Fibroblast of lung (primary cell): ENCODE measurements around the gene TMPRSS13. TPM values are rescaled to one million over a fixed set of nuclear protein-coding genes. Genes with fewer than 3 reads are reported as not detected.

Source experiments
- DNase-seq, 2 donors: peaks; one replicate each; pipeline versions ENCODE4 v3.0.0 to v3.0.0-alpha.2; 2010; ENCODE audit warnings: low read depth in 2 of 2
- H2AFZ ChIP-seq: 2 replicates; pipeline ENCODE4 v1.5.1; 2012; ENCODE audit warnings: low read length, control low read depth, inconsistent platforms
- H3K27ac ChIP-seq: 2 replicates; pipeline ENCODE4 v1.5.1; 2011; ENCODE audit warnings: low read length, control low read depth; ENCODE audit not compliant: insufficient read depth
- H3K27me3 ChIP-seq: 2 replicates; pipeline ENCODE4 v1.5.1; 2011; ENCODE audit warnings: mild to moderate bottlenecking, low read length; ENCODE audit not compliant: control insufficient read depth, insufficient read depth
- H3K36me3 ChIP-seq: 2 replicates; pipeline ENCODE4 v1.5.1; 2011; ENCODE audit warnings: low read length; ENCODE audit not compliant: control insufficient read depth, insufficient read depth
- H3K4me1 ChIP-seq: 2 replicates; pipeline ENCODE4 v1.5.1; 2011; ENCODE audit warnings: low read length; ENCODE audit not compliant: control insufficient read depth, insufficient read depth; ENCODE audit errors: extremely low read depth
- H3K4me2 ChIP-seq: 2 replicates; pipeline ENCODE4 v1.5.1; 2011; ENCODE audit warnings: low read length, control low read depth; ENCODE audit not compliant: insufficient read depth; ENCODE audit errors: extremely low read depth
- H3K4me3 ChIP-seq, 4 experiments: fragments of 200-600 bp in 1 of 4; sonication (generic) in 1 of 4; replicated peaks in 1 of 4; 2 replicates each; pipeline ENCODE4 v1.5.1; 2011 to 2016; ENCODE audit warnings: low read length in 4 of 4, low read depth in 3 of 4, mild to moderate bottlenecking in 3 of 4, control low read depth in 2 of 4, inconsistent platforms in 1 of 4, mixed read lengths in 1 of 4; ENCODE audit not compliant: insufficient read depth in 1 of 4; ENCODE audit errors: control extremely low read depth in 1 of 4
- H3K79me2 ChIP-seq: 2 replicates; pipeline ENCODE4 v1.5.1; 2012; ENCODE audit warnings: mild to moderate bottlenecking, low read length, inconsistent platforms; ENCODE audit not compliant: control insufficient read depth, insufficient read depth
- H3K9ac ChIP-seq: 2 replicates; pipeline ENCODE4 v1.5.1; 2011; ENCODE audit warnings: mild to moderate bottlenecking, low read length, control low read depth; ENCODE audit not compliant: insufficient read depth
- H3K9me3 ChIP-seq: 2 replicates; pipeline ENCODE4 v1.5.1; 2012; ENCODE audit warnings: low read depth, low read length; ENCODE audit not compliant: control insufficient read depth, insufficient read depth
- H4K20me1 ChIP-seq: 2 replicates; pipeline ENCODE4 v1.5.1; 2011; ENCODE audit warnings: low read length; ENCODE audit not compliant: control insufficient read depth, insufficient read depth; ENCODE audit errors: extremely low read depth
- EZH2 ChIP-seq: IDR thresholded peaks from 2 replicates; pipeline ENCODE4 v1.5.1; 2012; ENCODE audit warnings: low read length, control low read depth, mild to moderate bottlenecking; ENCODE audit errors: missing control alignments
- polyA plus RNA-seq, 2 donors: library from polyadenylated mRNA; depleted of rRNA in 1 of 2; stranded (reverse) in 1 of 2; unstranded in 1 of 2; fragments of >200 nt; gene quantifications; 2 replicates each; pipeline ENCODE4 v1.2.1, GENCODE V29; 2011 to 2012; ENCODE audit warnings: missing spikeins in 1 of 2
- total RNA-seq: library from RNA; depleted of rRNA; stranded (reverse); fragments of >200 nt; gene quantifications from 2 replicates; pipeline ENCODE4 v1.2.1, GENCODE V29; 2014
- TF ChIP-seq, protein P1 (sequence below), 2 donors: IDR thresholded peaks in 1 of 2; conservative IDR thresholded peaks in 1 of 2; 1 replicate in 1 of 2; 2 replicates in 1 of 2; pipeline ENCODE4 v1.5.1; 2011 to 2012; ENCODE audit warnings: low read length in 2 of 2, control low read depth in 1 of 2, inconsistent platforms in 1 of 2, low read depth in 1 of 2, mild to moderate bottlenecking in 1 of 2

The TMPRSS13 gene
- total and polyA plus RNA-seq, 2 donors (not counting 1 experiment from before 2014, with no cell fraction given) = not detected

DNA sequence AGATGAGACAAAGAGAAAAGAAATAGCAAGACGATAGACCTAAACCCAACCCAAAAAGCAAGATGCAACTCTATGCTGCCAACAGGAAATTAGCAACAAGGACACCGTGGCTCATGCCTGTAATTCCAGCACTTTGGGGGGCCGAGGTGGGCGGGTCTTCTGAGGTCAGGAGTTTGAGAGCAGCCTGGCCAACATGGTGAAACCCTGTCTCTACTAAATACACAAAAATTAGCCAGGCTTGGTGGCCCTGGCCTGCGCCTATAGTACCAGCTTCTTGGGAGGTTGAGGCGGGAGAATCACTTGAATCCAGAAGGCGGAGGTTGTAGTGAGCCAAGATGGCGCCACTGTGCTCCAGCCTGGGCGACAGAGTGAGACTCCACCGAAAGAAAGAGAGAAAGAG, 32.7 kb upstream of the TMPRSS13 start:
- no peak overlapping the region for H3K9ac ChIP-seq
- no peak overlapping the region for H3K4me3 ChIP-seq
- TF ChIP-seq, protein P1, sequence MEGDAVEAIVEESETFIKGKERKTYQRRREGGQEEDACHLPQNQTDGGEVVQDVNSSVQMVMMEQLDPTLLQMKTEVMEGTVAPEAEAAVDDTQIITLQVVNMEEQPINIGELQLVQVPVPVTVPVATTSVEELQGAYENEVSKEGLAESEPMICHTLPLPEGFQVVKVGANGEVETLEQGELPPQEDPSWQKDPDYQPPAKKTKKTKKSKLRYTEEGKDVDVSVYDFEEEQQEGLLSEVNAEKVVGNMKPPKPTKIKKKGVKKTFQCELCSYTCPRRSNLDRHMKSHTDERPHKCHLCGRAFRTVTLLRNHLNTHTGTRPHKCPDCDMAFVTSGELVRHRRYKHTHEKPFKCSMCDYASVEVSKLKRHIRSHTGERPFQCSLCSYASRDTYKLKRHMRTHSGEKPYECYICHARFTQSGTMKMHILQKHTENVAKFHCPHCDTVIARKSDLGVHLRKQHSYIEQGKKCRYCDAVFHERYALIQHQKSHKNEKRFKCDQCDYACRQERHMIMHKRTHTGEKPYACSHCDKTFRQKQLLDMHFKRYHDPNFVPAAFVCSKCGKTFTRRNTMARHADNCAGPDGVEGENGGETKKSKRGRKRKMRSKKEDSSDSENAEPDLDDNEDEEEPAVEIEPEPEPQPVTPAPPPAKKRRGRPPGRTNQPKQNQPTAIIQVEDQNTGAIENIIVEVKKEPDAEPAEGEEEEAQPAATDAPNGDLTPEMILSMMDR (conservative IDR thresholded peaks at IDR 0.05 in 1 of 2, IDR thresholded peaks at IDR 0.05 in 1 of 2; ENCODE audit: low read depth in 1 of 2, low read length in 2 of 2) = no peak
- no peak for TF ChIP-seq EZH2
- H3K9me3 ChIP-seq = no peaks in the 10 kb centered on the region
- no peaks in the 10 kb centered on the region for H3K27me3 ChIP-seq
- H3K79me2 ChIP-seq = no peaks in the 10 kb centered on the region
- no peak overlapping the region for H2AFZ ChIP-seq
- H4K20me1 ChIP-seq = no peaks in the 10 kb centered on the region
- H3K36me3 ChIP-seq = no peaks in the 10 kb centered on the region
- no peak overlapping the region for H3K27ac ChIP-seq
- H3K4me1 ChIP-seq = no peaks in the 10 kb centered on the region
- DNase-seq = no peak
- H3K4me2 ChIP-seq = no peak overlapping the region

DNA sequence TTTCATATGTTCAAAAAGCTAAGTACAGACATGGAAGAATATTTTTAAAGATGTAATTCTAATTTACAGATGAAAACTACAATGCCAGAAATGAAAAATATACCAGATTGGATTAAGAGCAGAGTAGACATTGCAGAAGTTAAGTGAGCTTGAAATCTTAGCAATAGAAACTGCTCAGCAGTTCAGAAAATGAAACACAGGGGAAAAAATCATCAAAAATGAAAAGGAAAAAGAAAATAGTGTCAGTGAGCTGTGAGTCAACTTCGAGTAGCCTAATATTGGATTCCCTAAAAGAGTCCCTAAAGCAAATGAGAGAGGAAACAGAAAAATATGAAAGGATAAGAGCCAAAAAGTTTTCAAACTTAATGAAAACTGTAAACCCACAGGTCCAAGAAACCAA, 31.2 kb upstream of the TMPRSS13 start:
- TF ChIP-seq, protein P1 (conservative IDR thresholded peaks at IDR 0.05 in 1 of 2, IDR thresholded peaks at IDR 0.05 in 1 of 2; ENCODE audit: low read depth in 1 of 2, low read length in 2 of 2) = no peak
- no peak for TF ChIP-seq EZH2
- H3K27me3 ChIP-seq = no peaks in the 10 kb centered on the region
- no peak for DNase-seq
- H3K36me3 ChIP-seq = no peaks in the 10 kb centered on the region
- no peaks in the 10 kb centered on the region for H3K79me2 ChIP-seq
- no peak overlapping the region for H2AFZ ChIP-seq
- no peak overlapping the region for H3K9ac ChIP-seq
- no peaks in the 10 kb centered on the region for H3K9me3 ChIP-seq
- no peak overlapping the region for H3K4me2 ChIP-seq
- no peaks in the 10 kb centered on the region for H4K20me1 ChIP-seq
- no peak overlapping the region for H3K4me3 ChIP-seq
- no peak overlapping the region for H3K27ac ChIP-seq
- no peaks in the 10 kb centered on the region for H3K4me1 ChIP-seq

DNA sequence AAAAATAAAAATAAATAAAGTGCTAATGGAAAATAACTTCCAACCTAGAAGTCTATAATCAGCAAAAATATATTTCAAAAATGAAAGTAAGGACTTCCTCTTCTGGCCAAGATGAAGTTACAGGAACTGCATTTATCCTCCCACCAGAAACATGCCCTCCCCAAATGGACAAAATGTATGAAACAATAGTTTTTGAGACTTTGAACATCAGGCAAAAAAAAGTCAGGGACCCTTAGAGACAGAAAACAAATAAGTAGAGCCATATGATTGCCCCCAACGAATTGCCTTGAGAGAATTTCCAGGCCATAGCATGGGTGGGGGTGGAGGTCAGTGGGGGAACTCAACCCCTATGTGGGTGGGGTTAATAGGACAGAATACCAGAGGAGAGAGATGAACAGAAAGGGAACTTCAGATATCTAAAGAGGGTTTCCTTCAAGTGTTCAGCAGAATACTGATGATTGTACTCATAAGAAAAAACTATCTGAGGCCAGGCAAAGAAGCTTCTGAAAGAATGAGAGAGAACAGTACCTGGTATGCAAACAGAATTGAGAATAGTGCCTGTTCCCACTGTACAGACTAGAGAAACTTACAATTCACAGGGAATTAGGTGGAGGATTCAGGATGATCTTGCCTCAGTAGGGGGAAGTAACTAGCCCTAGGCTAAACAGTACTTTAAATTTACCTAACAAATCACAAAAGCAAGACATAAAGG, 30.4 kb upstream of the TMPRSS13 start:
- Histone ChIP-seq H3K9ac (no peak overlapping the region), H4K20me1 (no peaks in the 10 kb centered on the region)

More for the DNA sequence above, 30.4 kb upstream of the TMPRSS13 start:
- TF ChIP-seq EZH2 = no peak
- TF ChIP-seq, protein P1 (conservative IDR thresholded peaks at IDR 0.05 in 1 of 2, IDR thresholded peaks at IDR 0.05 in 1 of 2; ENCODE audit: low read depth in 1 of 2, low read length in 2 of 2) = no peak
- Histone ChIP-seq H3K27me3 (no peaks in the 10 kb centered on the region), H3K4me3 (no peak overlapping the region), H3K4me2 (no peak overlapping the region), H2AFZ (no peak overlapping the region), H3K27ac (no peak overlapping the region), H3K36me3 (no peaks in the 10 kb centered on the region), H3K79me2 (no peaks in the 10 kb centered on the region), H3K4me1 (no peaks in the 10 kb centered on the region), H3K9me3 (no peaks in the 10 kb centered on the region)
- no peak for DNase-seq
